B cell (primary cell): ENCODE results near the gene CACNA1H.
"Not testable (repeated sequence)": the region's sequence is repeated elsewhere in the genome, so short reads cannot be mapped to it uniquely, and the experiment has no call there.

Experiments used
- CTCF ChIP-seq: fragments of 200-600 bp; IDR thresholded peaks from one replicate; pipeline ENCODE4 v1.8.0; 2022; ENCODE audit warnings: antibody characterized with exemption, mild to moderate bottlenecking
- EZH2 ChIP-seq: IDR thresholded peaks from 2 replicates; pipeline ENCODE4 v1.6.1; 2012; ENCODE audit warnings: borderline replicate concordance, low read depth, mild to moderate bottlenecking, moderate library complexity, low read length; ENCODE audit not compliant: insufficient read depth, poor library complexity, severe bottlenecking

- TF ChIP-seq CTCF, EZH2: not testable (repeated sequence)
These were observed 45.9 kb downstream of the CACNA1H start for GRCh38 chr16:1198671-1199346.
